Fibroblast of skin of right biceps (primary cell): ENCODE results near the gene CNNM4.

ENCODE experiments used
- DNase-seq: peaks from one replicate; pipeline ENCODE4 v3.0.0-alpha.2; 2013

Gene CNNM4

DNA sequence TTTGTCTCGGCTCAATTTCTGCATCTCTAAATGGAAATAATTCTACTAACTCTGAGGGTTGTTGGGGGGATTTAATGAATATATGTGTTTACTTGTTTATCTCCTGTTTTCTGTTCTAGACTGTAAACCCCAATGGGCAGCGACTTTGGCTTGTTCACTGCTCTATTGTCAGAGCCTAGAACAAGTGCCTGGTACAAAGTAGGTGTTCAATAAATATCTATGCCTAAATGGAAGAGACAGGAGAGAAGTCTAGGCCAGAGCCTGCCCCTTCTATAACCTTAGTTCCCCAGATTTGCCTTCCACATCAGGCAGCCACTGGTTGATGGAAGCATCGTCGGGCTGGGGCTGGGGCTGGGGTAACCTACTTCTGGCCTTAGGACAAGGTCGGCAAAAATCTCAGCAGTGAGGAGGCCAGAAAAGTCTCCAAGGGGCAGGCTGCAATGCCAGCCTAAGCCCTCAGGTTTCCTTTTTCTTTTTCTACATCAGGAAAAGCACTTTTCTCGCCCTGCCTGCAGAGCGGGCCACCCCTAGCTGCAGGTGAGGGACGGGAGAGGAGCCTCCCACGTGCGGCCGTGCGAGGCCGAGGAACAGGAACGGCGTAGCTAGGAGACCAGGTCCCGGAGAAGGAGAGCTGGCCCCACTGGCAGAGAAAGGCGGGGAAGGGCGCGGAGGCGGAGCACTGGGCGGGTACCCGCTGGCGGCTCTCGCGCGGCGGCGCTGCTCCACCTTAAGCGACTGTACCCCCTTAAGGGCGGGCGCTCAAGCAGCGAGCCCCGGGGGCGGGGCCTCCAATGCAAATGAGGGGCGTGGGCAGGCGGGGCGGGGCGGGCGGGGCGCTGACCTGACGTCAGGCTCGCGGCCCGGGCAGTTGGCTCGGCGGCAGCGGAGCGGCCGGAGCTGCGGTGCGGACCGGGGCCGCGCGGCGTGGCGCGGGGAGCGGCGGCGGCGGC, at the start of gene CNNM4:
CNNM4 (plus strand) TSS at position 867 of the 950 bp plus-strand sequence. CDS start 98 bp downstream, outside the sequence.
- DNase-seq, result peak; percentile 91

- no peak for DNase-seq
These were observed 49.7 kb upstream of the CNNM4 start for GRCh38 chr2:96710985-96711384.

DNA sequence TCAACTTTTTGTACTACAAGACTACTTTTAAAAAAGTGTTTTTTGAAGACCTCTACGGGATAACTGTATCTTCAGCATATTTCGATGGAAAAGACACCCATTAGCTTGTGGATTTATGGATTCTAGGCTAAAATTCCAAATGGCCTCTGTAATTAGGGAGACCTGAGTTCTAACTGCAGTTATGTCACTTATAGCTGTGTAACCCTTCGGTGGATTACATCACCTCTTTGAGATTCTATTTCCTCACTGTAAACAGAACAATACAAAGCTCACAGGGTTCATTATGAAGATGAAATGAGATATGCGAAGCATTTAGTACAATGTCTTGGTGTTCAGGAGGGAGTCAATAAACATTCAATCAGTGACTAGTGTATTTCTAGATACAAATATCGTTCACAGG, 45.0 kb upstream of the CNNM4 start:
- DNase-seq, result peak; percentile 10

DNA sequence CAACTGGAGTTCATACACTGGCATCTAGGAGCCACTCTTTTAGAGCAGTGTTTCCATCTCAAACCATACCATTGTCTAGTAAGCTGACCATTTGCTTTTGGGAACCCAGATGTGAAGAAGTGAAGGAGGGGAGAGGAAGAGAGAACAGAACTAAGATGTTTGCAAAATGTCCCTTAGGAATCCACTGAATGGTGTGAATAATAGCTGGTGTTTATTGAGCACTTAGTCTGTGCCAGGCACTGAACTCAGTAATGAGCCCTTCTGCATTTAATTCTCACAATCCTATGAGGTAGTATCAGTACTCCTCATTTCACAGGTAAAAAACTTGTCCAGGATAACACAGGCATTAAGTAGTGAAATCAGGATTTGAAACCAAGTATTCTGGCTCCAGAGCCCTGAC, 44.3 kb upstream of the CNNM4 start:
- no peak for DNase-seq

DNA sequence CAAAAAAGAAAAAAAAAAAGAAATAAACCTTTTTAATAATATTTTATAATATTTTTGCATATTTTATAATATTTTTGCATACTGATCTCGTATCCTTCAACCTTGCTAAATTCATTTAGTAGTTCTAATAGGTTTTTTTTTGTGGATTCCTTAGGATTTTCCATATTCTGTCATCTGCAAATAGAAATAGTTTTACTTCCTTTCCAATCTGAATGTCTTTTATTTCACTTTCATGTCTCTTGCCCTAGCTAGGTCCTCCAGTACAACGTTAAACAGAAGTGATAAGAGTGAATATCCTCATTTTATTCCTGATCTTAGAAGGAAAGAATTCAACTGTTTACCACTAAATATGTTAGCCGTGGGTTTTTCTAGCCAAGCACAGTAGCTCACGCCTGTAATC, 34.6 kb upstream of the CNNM4 start:
- DNase-seq, result no peak

DNA sequence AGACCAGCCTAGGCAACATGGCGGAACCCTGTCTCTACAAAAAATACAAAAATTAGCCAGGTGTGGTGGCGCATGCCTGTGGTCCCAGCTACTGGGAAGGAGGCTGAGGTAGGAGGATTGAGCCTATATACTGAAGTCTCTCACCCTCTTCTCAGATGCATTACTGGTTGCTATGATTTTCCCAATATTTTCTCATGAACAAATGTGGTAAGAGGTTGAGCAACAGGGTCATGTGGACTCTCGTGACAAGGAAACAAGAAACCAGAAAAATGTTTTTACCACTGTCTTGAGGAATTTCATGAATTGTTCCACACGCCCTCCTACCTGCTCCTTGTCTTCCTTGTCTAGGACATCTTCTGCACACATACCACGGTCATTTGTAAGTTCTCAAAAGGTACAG, 33.3 kb upstream of the CNNM4 start:
- DNase-seq, result no peak

DNA sequence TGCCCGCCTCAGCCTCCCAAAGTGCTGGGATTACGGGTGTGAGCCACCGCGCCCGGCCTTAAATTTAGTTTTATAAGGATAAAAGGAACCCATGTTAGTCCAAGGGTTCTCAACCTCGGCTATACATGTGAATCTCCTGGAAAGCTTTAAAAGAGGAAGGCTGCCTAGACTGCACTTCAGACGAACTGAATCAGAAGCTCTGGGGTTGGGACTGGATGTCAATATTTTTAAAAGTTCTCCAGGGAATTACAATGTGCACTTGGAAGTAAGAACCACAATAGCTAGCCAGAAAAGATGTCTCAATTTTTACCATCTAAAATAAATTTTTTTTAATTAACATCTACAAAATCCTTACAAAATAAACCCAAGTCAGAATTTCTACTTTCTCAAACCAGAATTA, 31.0 kb upstream of the CNNM4 start:
- DNase-seq, result no peak

DNA sequence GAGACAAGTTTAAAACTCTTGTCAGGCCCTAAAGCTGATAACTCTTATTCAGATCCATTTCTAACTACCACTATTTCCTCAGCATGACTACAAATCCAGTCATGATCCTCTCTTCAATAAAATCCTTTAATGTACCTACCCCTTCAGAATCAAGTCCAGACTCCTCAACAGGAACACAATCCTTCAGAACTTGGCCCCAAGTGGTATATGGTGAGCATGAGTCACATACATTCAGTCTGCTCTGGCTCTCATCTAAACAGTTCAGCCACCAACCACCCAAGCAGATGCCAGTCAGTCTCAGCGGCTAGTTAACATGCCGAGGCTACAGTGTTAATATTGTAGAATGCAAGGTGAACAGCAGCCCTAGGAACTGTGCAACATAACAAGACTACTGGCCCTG, 30.5 kb upstream of the CNNM4 start:
- DNase-seq, result peak; percentile 6

DNA sequence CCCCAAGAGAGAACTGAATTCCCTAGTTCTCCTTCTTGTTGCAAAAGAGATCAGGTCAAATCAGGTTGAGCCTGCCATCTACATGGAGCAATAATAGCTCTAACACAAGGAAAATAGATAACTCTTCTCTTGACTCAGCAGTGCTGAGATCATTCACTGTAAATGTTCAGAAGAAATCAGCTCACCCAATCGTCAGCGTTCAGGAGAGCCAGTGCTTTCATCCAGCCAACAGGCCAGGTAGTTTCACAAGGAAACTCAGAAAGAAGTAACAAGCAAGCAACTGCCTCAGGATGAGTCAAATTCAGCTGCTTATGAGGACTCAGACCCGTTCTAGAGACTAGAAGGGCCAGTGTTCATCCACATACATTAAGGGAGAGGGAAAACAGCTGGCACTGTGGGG, 26.8 kb upstream of the CNNM4 start:
- DNase-seq, result no peak

DNA sequence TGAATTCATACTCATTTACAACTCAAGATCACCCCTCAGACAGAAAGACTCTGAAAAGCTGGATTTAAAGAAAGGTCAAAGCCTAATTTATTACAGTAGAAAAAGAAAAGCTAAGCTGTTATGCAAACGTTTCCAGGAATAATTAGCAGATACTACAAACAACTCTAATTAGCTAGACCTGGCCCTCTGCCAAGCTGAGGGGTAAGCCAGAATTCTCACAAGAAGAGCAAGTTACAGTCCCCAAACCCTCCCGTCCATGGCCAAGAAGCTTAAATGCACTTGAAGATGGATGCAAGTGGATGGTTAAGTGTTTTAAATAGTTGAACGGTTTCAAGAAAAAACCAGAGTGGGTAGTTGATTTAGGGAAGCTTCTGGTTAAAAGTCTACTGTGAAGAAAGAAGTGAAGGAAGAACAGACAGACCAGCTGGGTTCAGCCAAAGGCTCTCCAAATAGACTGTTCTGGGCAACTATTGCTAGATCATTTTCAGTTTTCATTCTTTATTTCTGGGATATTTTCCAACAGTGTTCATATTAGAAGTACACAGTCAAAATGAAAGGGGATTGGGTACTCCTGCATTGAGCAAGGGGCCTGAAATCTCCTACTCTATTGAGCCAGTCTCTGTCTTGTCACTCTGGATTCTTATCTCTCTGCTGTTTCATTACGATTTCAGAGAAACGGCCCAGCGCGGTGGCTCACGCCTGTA, 25.7 kb upstream of the CNNM4 start:
- no peak for DNase-seq

DNA sequence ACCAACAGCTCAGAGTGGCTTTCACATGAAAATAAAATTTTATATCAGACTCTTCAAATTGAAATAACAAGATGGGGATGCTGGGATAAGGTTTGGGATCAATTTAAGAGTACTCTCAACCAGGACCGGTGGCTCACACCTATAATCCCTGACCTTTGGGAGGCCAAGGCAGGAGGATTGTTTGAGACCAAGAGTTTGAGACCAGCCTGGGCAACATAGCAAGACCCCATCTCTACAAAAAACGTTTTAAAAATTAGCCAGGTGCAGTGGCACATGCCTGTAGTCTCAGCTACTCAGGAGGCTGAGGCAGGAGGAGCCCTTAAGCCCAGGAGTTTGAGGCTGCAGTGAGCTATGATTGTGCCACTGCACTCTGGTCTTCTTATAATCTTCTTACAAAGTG, 23.5 kb upstream of the CNNM4 start:
- no peak for DNase-seq

DNA sequence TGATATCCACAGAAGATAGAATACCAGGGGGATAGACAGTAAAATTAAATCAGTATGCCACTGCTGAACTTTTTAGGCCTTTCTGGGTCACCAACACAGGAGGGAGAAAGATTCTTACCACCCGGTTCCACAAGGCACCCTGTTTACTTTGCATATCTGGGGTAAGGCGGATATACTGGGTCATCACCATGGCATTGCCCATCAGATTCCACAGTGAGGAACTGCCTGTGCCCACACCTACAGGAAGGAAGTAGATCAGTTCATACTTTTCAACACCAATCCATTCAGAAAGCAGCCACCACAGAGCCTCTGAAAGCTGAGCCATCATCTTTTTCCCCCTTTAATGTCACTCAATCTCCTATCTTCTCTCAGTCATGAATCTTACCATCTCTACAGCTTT, 22.9 kb upstream of the CNNM4 start:
- DNase-seq, result no peak

DNA sequence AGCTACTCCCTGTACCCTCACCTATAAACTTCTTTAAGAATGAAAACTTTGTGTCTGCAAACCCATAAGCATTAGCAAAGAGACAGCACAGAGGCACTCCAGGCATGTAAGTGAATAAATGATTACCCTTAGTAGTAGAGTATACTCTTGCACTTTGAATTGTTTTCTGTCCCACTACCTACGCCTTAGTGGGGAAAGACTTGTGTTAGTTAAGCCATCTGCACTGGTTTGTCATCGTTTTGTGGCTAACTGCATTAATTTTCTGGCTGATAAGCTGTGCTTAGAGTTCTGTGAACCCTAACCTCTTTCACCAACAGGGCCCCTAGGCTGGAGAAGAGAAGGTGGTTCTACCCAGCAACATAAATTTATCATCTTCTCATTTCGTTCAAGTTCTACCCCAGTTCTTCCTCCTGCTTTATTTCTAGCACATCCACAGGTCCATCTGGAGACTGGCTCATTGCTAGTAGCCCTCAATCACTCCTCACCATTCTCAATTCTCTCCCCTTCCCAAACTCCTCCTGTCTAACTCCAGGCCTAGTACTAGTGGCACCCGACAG, 21.5 kb upstream of the CNNM4 start:
- no peak for DNase-seq

DNA sequence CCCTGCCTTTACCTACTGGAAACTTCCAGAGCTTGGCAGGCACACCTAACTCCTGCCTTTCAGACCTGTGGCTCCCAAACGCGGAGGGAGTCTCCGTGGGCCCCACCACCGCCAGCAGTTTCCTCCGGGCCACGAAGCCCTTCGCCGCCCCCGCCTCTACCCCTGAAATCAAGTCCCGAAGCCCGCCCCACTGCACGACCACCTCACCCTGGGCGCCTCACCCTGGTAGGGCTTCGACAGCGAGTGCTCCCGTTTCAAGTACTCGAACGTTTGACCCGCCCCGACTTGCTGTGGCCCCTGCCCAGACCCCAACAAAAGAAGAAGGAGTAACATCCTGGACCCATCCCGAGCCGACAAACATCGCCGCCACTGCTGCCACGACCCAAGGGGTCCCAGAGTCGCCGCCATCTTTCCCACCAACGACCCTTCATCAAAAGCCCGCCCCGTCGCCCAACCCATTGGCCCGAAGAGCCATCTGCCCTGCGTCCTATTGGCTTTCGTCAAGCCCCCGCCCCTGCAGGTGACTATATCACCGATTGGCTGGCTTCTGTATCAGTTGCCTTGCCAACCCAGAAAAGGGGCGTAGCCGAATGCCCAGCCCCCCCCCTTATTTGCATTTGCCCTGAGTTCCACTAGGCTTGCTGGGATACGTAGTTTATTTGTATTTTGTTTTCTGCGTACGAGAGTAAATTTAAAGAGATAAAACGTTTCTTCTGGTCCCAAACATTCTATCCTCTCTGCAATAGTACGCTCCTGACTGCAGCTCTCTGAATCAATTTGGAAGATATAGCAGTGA, 20.9 kb upstream of the CNNM4 start, which contains the start of gene LMAN2L:
LMAN2L (minus strand) TSS at position 432 of the 796 bp plus-strand sequence; CDS start at position 408, 24 bp downstream.
- DNase-seq, result peak; percentile 97

- DNase-seq, result no peak
These were observed 13.6 kb upstream of the CNNM4 start for GRCh38 chr2:96747061-96747617.

- no peak for DNase-seq
These were observed 8.9 kb upstream of the CNNM4 start for GRCh38 chr2:96751800-96752199.

DNA sequence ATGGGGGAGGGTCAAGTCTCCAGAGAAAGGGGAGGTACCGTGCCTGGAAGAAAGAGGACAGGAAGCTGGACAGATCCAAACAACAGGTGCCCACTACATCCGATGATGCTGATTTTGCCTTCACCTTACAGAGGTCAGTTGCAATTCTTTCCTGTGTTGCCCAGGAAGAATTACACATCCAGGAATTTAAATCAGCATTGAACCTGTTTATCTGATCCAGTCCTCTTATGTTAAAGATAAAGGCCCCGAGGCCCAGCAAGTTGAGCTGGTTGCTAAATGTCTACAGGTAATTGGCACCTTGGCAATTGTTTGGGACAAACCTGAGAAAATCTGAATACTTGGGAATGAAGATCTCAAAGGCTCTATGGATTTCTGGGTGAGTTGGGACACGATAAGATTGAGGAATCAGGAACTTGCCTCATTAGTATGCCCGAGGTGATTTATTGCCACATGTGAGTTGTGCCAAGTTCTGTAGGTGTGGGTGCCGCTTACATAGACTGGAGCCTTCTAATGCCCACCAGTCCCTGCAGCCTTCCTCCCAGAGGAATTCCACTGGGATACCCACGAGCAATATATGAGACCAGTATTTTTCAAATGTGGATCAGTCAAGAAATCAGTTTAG, 6.9 kb upstream of the CNNM4 start:
- no peak for DNase-seq

DNA sequence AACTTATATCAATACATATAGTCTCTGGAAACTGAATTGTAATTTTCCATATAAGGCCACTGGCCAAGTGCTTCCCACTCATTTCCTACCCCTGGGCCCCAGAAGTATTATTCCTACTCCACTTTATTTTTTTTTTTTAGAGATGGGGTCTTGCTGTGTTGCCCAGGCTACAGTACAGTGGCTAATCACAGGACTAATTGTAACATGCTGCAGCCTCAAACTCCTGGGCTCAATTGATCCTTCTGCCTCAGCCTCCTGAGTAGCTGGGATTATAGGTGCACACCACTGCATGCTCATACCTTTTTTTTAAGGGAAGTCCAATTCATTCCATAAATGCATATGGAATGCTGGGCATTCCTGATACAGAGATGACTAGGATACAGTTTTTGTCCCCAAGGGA, 6.4 kb upstream of the CNNM4 start:
- no peak for DNase-seq

- no peak for DNase-seq
These were observed 3.8 kb upstream of the CNNM4 start for GRCh38 chr2:96756788-96757476.

DNA sequence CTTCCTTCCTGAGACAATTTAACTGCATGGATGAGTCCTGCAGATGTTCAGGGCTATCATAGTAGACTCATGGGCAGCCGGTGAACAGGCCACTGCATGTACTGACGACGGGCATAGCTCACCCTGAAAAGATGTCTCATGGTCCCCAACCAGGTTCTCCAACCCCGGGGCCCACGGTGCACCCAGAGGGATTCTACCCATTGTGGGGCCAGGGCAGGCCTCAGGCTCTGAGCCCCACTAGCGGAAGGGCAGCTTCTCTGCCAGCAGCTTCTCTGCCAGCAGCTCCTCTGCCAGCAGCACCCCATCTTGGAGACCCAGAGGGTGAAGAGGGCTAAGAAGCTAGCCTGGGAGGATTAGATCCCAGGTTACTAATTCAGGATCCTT, 3.2 kb upstream of the CNNM4 start:
- DNase-seq, result no peak

GRCh38 chr2:96758987-96759386, 1.7 kb upstream of the CNNM4 start:
- DNase-seq, result no peak

DNA sequence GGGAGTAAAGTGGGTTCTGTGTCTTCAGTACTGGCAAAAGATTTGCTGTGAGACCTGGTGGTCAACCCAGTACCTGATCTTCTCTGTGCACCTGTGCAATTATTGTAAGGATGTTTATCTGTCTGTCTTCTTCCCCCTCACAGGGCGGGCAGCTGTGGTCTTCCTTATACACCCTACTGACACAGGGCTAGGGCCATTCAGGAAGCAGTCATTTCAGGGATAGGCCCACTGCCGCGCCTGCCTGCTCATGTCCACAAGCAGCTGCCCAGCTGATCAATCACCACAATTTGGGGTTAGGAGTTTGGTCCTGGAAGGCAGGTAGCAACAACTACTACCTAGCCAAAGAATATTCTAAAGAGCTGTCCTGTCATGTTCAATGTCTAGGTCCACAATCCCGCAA, 1.2 kb upstream of the CNNM4 start:
- DNase-seq, result no peak
